ENCODE measurements around the gene PRR14L.

Gene PRR14L

DNA sequence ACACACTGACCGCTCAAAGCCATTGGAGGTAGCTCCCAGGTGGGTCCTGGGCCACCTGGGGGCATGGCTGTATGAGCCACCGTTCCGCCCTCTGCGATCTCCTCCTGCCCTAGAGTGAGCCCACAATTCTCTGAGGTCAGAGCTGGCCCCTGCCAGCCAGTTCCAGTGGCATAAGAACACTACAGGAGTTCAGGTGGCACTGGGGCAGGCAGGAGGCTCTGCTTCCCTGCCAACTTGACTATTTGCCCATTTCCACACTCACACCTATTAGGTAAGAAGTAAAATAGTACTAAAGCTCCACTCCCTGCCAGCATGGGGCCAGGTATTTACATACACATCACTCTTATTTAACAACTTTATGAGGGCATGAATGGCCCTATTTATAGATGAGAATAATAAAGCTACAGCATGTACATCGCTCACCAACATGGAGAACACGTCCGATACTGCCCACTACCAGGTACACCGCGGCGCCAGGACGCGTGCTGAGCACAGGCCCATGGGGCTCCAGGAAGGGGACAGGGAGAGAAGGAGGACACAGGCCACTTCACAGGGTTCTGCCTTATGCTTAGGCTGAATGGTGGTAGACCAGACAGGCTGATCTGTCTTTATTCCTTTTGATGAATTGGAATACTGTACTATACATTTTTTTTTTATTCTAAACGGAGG is 114.2 kb downstream of the PRR14L start:
- TF ChIP-seq CTCF (IDR thresholded peaks at IDR 0.05; ENCODE audit: low read depth, low read length, missing control alignments): no peak
- H3K36me3 ChIP-seq (replicated peaks): no peaks in the 10 kb centered on the region
- H3K27me3 ChIP-seq (replicated peaks): no peaks in the 10 kb centered on the region
- no peak overlapping the region for H3K27ac ChIP-seq
- H3K4me3 ChIP-seq (ENCODE audit: low read depth, low read length): no peak overlapping the region
- in situ Hi-C loops (cut with HindIII; ENCODE audit: low pct_ligation_motif_present, low sequenced_read_pairs): no loop called here
- DNase-seq: no peak

GRCh38 chr22:31631436-31631835 is 118.5 kb downstream of the PRR14L start:
- peak overlapping the region; percentile 85 for H3K4me3 ChIP-seq (ENCODE audit: low read depth, low read length)
- peaks cover 6% of the 10 kb centered on the region for H3K36me3 ChIP-seq (replicated peaks)
- in situ Hi-C loops (cut with HindIII; ENCODE audit: low pct_ligation_motif_present, low sequenced_read_pairs): no loop called here
- no peak for DNase-seq
- H3K27ac ChIP-seq: peak overlapping the region; percentile 86
- no peak for TF ChIP-seq CTCF (IDR thresholded peaks at IDR 0.05; ENCODE audit: low read depth, low read length, missing control alignments)
- no peaks in the 10 kb centered on the region for H3K27me3 ChIP-seq (replicated peaks)

All from brain microvascular endothelial cell (primary cell).